Bronchial epithelial cell (primary cell): ENCODE results near the gene DLGAP1. TPM values are rescaled to one million over a fixed set of nuclear protein-coding genes. Genes with fewer than 3 reads are reported as not detected.
A peak's percentile ranks its signal among the peaks of the same experiment; 100 is the strongest.

Experiments used
- DNase-seq: peaks from one replicate; pipeline ENCODE4 v3.0.0-alpha.2; 2010; ENCODE audit warnings: low read depth
- FAIRE-seq: peaks from 2 replicates; lab custom pipeline; 2011; peaks lifted over from hg19 to GRCh38; lab: Jason Lieb, UNC
- H3K27me3 ChIP-seq: 2 replicates; pipeline ENCODE4 v1.5.1; 2011; ENCODE audit warnings: low read length; ENCODE audit not compliant: control insufficient read depth, insufficient read depth
- H3K36me3 ChIP-seq: 2 replicates; pipeline ENCODE4 v1.5.1; 2011; ENCODE audit warnings: low read length; ENCODE audit not compliant: control insufficient read depth, insufficient read depth
- H3K4me3 ChIP-seq: 2 replicates; pipeline ENCODE4 v1.5.1; 2011; ENCODE audit warnings: mild to moderate bottlenecking, low read depth, low read length, control low read depth
- CTCF ChIP-seq: IDR thresholded peaks from 2 replicates; pipeline ENCODE4 v1.5.1; 2011; ENCODE audit warnings: mild to moderate bottlenecking, moderate library complexity, low read length, control low read depth, inconsistent platforms; ENCODE audit not compliant: insufficient read depth, severe bottlenecking
- total RNA-seq: library from RNA; depleted of rRNA; stranded (reverse); fragments of >200 nt; gene quantifications from 2 replicates; pipeline ENCODE4 v1.2.1, GENCODE V29; 2014

The DLGAP1 gene
- total RNA-seq, 1 donor from 2014 or later: not detected

DNA sequence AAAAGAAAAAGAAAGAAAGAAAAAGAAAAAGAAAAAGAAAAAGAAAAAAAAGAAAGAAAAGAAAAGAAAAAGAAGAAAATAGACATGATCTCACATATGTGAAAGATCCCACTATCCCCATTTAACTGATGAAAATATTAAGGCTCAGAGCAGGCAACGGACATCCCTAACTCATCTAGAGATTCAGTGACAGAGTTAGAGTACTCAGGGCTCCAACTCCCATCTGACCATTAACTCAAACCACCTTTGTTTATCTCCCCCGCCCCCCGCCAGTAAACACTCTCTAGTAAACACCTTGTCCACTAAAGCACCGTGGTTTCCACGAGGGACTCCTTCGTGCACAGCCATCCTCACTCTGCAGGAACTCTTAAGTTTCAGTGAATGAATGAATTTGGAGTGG, 862.2 kb downstream of the DLGAP1 start:
- H3K36me3 ChIP-seq: peaks cover 3% of the 10 kb centered on the region
- H3K4me3 ChIP-seq: no peak overlapping the region
- no peak for TF ChIP-seq CTCF
- FAIRE-seq (no peak), DNase-seq (no peak)
- no peaks in the 10 kb centered on the region for H3K27me3 ChIP-seq

DNA sequence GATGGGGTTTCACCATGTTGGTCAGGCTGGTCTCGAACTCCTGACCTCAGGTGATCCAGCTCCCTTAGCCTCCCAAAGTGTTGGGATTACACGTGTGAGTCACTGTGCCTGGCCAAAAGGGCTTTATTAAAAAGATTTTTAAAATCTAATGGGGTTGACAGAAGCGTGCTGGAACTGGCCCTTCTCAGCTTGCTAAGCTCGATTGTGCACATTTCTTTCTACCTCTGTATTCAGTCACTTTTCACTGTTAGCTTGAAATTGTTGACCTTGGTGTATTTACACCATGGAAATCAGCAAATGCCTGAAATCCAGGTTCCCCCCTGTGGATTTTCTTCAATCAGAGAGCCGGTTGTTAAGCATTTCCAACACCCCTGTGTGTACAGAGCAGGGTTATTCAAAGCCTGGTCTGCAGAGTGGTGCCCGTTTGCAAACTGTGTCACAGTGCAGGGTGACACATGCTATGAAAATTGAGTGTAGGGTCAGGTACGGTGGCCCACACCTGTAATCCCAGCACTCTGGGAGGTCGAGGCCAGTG, 864.9 kb downstream of the DLGAP1 start:
- Histone ChIP-seq H3K4me3 (no peak overlapping the region), H3K36me3 (no peaks in the 10 kb centered on the region), H3K27me3 (no peaks in the 10 kb centered on the region)
- DNase-seq: peak; percentile 31
- FAIRE-seq: no peak
- TF ChIP-seq CTCF: no peak

DNA sequence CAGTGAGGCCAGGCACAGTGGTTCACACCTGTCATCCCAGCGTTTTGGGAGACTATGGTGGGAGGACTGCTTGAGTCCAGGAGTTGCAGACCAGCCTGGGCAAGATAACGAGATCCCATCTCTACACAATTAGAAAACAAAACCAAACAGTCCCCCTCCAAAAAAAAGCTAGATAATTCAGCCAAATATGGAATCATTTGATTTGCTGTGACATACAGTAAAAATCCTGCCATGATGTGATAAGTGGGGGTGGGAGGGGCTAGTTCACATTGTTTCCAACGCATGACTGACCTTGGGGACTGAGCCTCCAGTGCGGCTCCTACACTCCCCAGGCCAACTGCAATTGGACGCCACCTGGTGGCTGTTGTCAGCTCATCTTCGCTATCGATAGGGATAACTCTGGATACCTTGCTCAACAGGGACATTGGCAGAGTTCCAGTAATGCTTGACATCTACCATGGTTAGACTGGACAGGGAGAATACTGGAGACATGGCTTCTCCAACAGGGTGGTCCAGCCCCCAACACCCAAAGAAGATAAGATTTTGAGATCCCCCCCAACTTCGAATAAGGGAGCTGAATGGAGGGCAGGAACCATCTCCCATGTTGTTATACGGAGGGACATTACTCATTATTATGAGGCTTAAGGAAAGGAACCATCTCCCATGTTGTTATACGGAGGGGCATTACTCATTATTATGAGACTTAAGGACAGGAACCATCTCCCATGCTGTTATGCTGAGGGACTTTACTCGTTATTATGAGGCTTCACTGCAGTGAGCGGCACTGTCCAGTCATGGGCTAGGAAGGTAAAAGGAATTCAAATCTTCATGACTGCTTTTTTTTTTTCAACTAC, 869.2 kb downstream of the DLGAP1 start:
- peak; percentile 84 for TF ChIP-seq CTCF
- DNase-seq (peak; percentile 75), FAIRE-seq (no peak)
- Histone ChIP-seq H3K36me3 (no peaks in the 10 kb centered on the region), H3K27me3 (no peaks in the 10 kb centered on the region), H3K4me3 (no peak overlapping the region)

GRCh38 chr18:3584897-3585460, 870.1 kb downstream of the DLGAP1 start:
- FAIRE-seq: no peak
- peak; percentile 33 for DNase-seq
- TF ChIP-seq CTCF: no peak

GRCh38 chr18:3584266-3584861, 870.7 kb downstream of the DLGAP1 start:
- Histone ChIP-seq H3K4me3 (no peak overlapping the region), H3K36me3 (no peaks in the 10 kb centered on the region), H3K27me3 (no peaks in the 10 kb centered on the region)
- no peak for DNase-seq
- FAIRE-seq: no peak
- TF ChIP-seq CTCF: no peak

More at GRCh38 chr18:3584897-3585460, 870.1 kb downstream of the DLGAP1 start:
- Histone ChIP-seq H3K4me3 (no peak overlapping the region), H3K27me3 (no peaks in the 10 kb centered on the region), H3K36me3 (no peaks in the 10 kb centered on the region)
